Colonic mucosa (tissue), 4 donors: ENCODE measurements around the gene IL3. TPM values are rescaled to one million over a fixed set of nuclear protein-coding genes. Genes with fewer than 3 reads are reported as not detected.

Experiments
- DNase-seq: peaks from one replicate; pipeline ENCODE4 v3.0.0-alpha.2; 2020
- H3K27ac ChIP-seq: fragments of 200-600 bp; one replicate; pipeline ENCODE4 v1.8.0; 2021
- H3K27me3 ChIP-seq: fragments of 200-600 bp; one replicate; pipeline ENCODE4 v1.8.0; 2021
- H3K36me3 ChIP-seq: fragments of 200-600 bp; one replicate; pipeline ENCODE4 v1.8.0; 2021
- H3K4me1 ChIP-seq: fragments of 200-600 bp; one replicate; pipeline ENCODE4 v1.8.0; 2021; ENCODE audit warnings: mild to moderate bottlenecking
- H3K4me3 ChIP-seq: fragments of 200-600 bp; one replicate; pipeline ENCODE4 v1.8.0; 2021
- H3K9ac ChIP-seq, 2 donors: one replicate each; pipeline ENCODE4 v1.7.0; 2013; ENCODE audit warnings: control low read depth in 2 of 2, low read depth in 2 of 2, low read length in 2 of 2
- H3K9me3 ChIP-seq: fragments of 200-600 bp; one replicate; pipeline ENCODE4 v1.8.0; 2021
- intact Hi-C: fragments of 100-400 bp; cut with DNase I; formaldehyde crosslinking; loops from one replicate; pipeline ENCODE4 v1.14.1; 2022
- total RNA-seq, 2 donors: library from RNA; stranded (reverse); fragmentation: NEBNext Ultra II Directional in 1 of 2; extraction: Animal tissue kit (Norgen Biotek cat#: 25700) in 1 of 2; gene quantifications; one replicate each; pipeline ENCODE4 v1.2.1, GENCODE V29; 2021
- TF ChIP-seq, protein P1 (sequence below): fragments of 200-600 bp; IDR thresholded peaks from one replicate; pipeline ENCODE4 v1.8.0; 2022; ENCODE audit warnings: antibody characterized with exemption, mild to moderate bottlenecking
- donor health status: healthy.
- donor health status: DM: no; HTN: no; CAD: no.
- donor health status: DM: no; HTN: no; CAD: no.

Gene IL3
- total RNA-seq, 2 donors from 2014 or later: 0.25 TPM; not detected in 1

DNA sequence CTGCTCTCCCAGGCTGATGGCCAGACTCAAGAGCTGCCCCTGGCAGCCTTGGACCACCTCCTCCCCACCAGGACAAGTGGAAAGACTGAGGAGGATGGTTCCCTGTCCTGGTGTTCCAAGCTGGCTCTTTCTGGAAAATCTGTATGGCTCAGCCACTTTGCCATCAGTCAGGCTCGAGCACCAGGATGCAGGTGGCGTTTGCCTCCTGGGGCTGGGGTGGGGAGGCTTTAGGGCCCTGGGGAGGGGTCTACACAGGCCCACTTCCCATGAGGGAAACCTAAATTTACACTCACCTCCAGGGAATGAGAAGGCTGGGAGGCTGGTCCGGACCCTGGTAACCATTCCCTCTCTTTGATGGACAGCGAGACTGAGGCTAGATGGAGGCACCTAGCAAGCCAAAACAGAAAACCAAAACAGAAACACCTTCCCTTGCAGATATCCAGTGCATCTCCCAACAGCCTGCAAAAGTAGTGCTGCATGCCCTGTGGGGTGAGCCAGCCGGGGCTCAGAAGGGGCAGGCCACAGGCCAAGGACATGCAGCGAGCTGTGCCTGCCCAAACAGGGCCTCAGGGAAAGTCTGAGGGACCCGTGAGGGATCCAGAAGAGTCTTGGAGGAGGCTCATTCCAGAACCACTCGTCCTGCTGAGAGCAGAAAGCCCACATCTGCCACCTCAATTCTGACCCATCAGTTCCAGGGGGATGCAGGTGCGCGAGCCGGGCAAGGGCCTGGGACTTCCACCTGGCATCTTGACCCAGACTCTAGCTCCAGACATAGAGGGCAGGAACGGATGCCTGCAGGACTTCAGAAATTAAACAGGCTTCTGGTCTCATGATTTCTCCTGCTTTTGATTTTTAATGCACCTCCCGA lies 7.7 kb downstream of the IL3 start:
- no peaks in the 10 kb centered on the region for H3K27me3 ChIP-seq
- H3K27ac ChIP-seq: no peak overlapping the region
- H3K9me3 ChIP-seq: no peaks in the 10 kb centered on the region
- TF ChIP-seq, protein P1, sequence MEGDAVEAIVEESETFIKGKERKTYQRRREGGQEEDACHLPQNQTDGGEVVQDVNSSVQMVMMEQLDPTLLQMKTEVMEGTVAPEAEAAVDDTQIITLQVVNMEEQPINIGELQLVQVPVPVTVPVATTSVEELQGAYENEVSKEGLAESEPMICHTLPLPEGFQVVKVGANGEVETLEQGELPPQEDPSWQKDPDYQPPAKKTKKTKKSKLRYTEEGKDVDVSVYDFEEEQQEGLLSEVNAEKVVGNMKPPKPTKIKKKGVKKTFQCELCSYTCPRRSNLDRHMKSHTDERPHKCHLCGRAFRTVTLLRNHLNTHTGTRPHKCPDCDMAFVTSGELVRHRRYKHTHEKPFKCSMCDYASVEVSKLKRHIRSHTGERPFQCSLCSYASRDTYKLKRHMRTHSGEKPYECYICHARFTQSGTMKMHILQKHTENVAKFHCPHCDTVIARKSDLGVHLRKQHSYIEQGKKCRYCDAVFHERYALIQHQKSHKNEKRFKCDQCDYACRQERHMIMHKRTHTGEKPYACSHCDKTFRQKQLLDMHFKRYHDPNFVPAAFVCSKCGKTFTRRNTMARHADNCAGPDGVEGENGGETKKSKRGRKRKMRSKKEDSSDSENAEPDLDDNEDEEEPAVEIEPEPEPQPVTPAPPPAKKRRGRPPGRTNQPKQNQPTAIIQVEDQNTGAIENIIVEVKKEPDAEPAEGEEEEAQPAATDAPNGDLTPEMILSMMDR: no peak
- no peaks in the 10 kb centered on the region for H3K36me3 ChIP-seq
- H3K9ac ChIP-seq: no peak overlapping the region
- no peak overlapping the region for H3K4me3 ChIP-seq
- DNase-seq: no peak
- intact Hi-C loops: no loop called here
- no peaks in the 10 kb centered on the region for H3K4me1 ChIP-seq

DNA sequence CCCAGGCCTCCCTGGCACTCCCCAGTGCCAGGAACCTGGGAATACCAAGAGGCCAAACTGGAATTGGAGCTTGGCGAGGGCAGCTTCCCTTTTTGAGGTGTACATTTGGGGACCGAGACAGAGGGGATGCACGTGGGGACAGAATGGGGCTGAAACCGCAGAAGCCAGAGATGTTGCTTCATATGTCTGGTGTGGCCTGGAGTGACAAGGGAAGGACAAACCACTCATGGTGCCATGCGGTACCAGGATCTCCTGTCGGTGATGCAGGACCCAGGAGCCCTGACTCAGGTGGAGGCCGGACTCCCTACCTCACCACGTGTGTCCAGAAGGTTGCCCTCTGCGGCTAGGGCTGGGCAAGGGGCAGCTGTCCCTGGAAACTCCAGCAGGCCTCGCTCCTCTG lies 9.1 kb downstream of the IL3 start:
- Histone ChIP-seq H3K4me1 (no peaks in the 10 kb centered on the region), H3K27me3 (no peaks in the 10 kb centered on the region), H3K27ac (no peak overlapping the region), H3K9ac (no peak overlapping the region), H3K9me3 (no peaks in the 10 kb centered on the region), H3K36me3 (no peaks in the 10 kb centered on the region), H3K4me3 (no peak overlapping the region)
- no peak for DNase-seq
- TF ChIP-seq, protein P1: no peak
- intact Hi-C loops: no loop called here

DNA sequence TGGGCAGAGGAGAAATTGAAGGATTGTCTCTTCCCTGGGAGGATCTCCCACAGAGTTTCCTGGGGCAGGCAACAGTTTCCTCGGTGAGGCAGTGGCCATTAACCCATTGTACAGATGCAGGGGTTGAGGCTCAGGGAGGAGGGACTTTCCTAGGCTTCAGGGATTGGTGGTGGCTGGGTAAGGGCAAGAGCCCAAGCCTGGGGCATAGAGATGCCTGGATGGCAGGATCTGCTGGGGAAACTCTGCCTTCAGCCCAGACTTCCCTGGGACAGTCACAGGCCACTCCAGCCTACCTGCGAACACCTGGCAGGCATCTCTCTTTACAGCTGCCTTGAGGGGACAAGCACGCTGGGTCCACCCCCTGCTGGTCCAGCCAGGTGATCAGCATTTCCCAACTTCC lies 9.5 kb downstream of the IL3 start:
- TF ChIP-seq, protein P1: no peak
- Histone ChIP-seq H3K4me3 (no peak overlapping the region), H3K9me3 (no peaks in the 10 kb centered on the region), H3K36me3 (no peaks in the 10 kb centered on the region), H3K27ac (no peak overlapping the region), H3K27me3 (no peaks in the 10 kb centered on the region), H3K9ac (no peak overlapping the region), H3K4me1 (no peaks in the 10 kb centered on the region)
- intact Hi-C loops: no loop called here
- DNase-seq: no peak

DNA sequence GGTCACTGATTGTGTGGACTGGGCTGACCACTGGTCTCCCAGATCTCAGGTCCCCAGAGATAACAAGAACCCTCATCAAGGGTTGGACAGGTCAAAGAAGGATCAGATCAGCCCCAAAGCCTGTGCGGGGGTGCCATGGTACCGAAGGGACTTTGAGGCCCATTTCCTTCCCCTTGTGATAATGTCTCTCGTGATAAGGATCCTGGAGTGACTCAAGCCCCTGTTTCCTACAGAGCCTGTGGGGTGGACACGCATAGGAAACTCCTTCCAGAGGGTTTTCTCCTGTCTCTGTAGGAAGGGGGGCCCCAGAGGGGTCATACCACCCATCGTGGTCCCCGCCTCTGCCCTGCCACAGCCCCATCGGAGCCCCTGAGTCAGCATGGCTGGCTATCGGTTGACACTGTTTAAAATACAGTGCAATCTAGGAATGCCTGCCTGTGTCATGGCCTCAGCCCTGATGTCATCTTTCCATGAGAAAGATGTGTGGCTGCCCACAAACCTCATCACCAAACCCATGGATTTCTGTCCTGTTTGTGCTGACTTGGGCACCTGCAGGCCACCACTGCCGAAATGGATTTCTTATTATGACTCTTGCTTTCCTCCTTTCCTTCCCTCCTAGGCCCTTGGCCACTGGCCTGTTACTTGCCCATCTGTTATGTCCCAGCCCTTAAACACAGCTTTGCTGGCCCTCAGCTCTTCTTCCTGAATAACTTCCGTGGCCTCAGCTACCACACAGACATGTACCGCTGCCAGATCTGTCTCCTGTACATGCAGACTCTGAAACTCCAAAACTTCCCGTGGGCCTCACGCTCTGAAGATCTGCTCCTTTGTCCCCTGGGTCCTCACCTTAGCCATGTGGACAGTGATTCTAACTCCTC lies 10.2 kb downstream of the IL3 start:
- intact Hi-C loops: no loop called here
- no peaks in the 10 kb centered on the region for H3K9me3 ChIP-seq

DNA sequence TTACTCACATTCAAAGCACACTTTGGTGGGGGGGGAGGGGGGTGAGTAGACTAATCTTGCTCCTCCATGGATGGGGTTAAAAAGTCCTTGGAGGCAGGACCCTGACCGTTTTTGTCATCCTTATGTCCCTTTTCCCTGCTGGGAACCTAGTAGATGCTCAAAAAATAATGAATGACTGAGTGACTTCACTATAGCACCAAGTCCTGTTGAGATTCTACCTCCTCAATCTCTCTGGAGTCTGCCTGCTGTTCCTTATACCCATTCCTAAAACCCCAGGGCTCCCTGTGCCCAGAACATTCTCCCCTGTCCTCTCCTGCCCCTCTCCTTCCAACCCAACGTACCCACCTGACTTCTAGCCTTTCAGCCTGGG lies 10.9 kb downstream of the IL3 start:
- no peak for DNase-seq
- Histone ChIP-seq H3K27ac (no peak overlapping the region), H3K36me3 (no peaks in the 10 kb centered on the region), H3K27me3 (no peaks in the 10 kb centered on the region), H3K4me3 (no peak overlapping the region), H3K9me3 (no peaks in the 10 kb centered on the region), H3K4me1 (no peaks in the 10 kb centered on the region), H3K9ac (no peak overlapping the region)
- TF ChIP-seq, protein P1: no peak
- intact Hi-C loops: no loop called here

More for the DNA sequence above, 10.2 kb downstream of the IL3 start:
- DNase-seq: no peak
- TF ChIP-seq, protein P1: no peak
- Histone ChIP-seq H3K36me3 (no peaks in the 10 kb centered on the region), H3K27me3 (no peaks in the 10 kb centered on the region), H3K9ac (no peak overlapping the region), H3K4me3 (no peak overlapping the region), H3K27ac (no peak overlapping the region), H3K4me1 (no peaks in the 10 kb centered on the region)
